ENCODE data around the gene ZDHHC19.
"Not testable (repeated sequence)": the region's sequence is repeated elsewhere in the genome, so short reads cannot be mapped to it uniquely, and the experiment has no call there.

ZDHHC19 gene

DNA sequence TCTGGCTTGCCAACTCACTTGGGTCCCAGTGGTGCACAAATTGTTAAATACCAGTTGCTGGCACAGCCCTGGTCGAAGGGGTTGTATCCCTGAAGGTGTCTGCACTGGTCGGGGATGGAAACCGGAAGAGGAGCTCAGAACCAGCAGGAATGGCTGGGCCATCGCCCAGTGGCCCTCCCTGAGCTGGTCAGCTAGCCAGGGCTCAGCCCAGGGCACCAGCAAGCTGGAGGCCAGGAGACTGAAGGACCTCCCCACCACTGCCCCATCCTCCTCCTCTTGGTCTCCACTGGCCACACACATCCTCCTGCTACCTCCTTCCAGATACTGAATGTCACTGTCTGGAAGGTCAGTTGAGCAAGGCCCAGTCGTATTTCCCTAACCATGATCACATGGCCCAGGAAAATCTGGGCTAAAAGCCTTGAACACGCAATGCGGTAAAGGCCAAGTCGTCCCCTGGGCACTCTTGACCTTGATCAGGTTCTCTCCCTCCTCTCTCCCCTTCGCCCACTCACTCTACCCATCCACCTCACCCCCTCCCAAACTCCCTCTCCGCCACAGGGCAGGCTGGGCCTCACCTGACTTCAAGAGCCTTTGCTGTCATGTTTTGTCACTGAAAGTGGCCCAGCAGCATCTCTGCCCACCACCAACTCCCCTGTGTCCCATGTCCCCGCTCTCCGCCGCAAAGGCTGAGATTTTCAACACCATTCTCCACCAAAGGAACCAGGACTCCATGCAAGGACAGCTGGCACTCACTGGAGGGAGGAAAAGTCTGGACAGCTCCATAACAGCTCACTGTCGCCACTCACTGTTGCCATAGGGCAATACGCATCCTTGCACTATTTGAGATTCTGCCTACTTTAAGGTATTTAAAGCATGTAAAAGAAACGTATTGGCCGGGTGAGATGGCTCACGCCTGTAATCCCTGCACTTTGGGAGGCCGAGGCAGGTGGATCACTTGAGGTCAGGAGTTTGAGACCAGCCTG, 12.1 kb downstream of the ZDHHC19 start:
- no peak for DNase-seq

DNA sequence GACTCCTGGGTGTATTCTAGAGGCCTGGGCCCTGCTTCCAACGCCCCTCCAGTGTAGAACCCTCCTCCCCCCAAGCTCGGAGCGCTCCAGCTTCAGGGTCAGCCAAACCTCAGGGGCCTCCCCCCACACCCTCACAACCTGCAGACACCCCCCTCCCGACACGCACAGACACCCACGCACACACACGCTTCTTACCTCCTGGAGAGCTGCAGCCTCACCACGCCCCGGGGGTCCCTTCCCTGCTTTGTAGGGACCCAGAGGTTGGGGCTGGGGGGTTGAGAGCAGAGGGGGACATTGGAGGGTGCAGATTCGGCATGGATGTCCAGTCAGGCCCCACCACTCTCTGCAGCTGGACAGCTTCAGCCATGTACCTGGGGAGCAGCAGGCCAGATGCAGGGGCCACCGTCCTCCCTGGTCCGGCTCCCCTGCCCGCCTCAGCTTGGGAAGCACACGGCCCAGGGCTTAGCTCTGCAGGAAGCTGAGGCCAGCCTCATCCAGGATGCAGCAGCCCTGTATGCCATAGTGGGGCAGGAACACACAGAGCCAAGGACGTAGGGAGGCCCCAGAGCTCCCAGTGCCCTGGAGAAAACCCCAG, 13.0 kb downstream of the ZDHHC19 start:
- DNase-seq, result no peak

- no peak for DNase-seq
These were observed 13.7 kb downstream of the ZDHHC19 start for GRCh38 chr3:196197524-196197923.

DNA sequence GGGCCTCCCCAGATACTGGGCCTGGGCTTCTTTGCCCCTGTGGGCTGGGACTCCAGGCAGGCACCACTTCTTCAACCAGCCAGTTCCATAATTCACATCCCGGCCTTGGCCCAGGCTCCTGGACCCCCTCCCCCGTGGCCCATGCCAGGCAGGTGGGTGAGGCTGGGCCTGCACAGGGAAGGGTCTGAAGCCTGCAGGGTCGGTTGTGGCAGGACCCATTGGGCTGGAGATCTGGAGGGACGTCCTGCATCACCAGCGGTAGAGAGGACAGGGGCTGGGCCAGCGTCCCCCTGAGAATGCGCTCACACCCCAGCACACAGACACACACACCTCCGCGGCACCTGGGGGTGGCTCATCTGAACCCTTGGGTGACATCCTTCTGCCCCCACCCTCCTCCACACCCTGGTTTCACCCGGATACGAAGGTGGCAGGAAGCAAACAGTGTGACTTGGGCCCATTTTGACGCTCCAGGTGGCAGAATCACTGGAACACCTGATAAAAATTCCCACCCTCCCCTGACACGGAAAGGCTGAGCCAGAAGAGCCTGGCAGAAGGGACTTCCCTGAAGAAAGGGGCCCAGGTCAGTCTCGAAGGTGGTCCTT, 15.4 kb downstream of the ZDHHC19 start:
- no peak for DNase-seq

GRCh38 chr3:196194542-196194915, 16.7 kb downstream of the ZDHHC19 start:
- DNase-seq, result no peak

GRCh38 chr3:196193736-196194541, 17.3 kb downstream of the ZDHHC19 start:
- DNase-seq, result no peak

DNA sequence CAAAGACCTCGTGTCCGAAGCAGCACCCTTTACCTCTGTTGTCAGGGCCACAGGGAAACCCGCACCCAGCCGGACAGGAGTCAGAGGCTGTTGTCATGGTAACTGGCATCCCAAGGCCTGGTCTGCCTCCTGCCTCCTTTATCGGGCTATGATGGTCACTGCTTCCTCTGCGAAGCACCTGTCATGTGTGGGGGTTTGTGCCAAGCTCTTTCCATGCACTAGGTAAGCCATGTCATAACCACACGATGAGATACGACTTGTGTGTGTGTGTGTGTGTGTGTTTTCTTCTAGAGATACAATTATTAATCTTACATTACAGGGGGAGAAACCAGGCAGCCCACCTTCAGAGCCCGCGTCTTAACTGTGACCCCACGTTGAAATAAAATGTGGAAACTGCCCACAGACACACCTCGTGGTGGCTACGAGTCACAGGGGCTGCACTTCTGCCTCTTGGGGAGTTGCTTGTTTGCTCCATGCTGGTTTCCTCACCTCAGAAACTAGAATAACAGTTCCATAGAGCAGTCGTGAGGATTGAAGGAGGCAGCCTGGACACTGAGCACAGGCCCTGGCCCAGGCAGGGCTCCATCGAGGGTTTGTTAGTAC, 18.0 kb downstream of the ZDHHC19 start:
- DNase-seq, result no peak

DNA sequence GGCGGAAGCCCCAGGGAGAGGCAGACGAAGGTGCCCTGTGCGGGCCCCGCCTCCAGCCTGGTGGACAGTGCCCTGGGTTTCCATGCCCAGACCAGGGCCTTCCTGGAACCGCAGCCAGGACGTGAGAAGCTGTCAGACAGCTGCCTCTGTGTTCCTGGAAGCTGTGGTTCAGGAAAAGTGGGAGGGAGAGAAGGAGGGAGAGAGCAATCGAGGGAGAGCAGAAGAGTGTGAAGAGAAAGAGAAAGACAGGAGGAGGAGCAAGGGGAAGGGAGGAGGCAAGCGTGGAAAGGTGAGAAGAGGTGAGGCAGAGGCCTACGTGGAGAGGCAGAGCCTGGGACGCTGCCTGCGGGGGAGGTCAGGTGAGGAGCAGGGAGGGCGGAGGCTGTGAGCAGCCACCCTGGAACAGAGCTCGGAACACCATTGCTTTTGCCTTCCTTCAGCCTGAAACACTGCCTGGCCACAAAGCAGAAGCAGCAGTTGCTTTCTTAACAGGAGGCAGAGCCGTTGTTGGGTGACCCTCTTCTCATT, 18.6 kb downstream of the ZDHHC19 start:
- DNase-seq, result no peak

DNA sequence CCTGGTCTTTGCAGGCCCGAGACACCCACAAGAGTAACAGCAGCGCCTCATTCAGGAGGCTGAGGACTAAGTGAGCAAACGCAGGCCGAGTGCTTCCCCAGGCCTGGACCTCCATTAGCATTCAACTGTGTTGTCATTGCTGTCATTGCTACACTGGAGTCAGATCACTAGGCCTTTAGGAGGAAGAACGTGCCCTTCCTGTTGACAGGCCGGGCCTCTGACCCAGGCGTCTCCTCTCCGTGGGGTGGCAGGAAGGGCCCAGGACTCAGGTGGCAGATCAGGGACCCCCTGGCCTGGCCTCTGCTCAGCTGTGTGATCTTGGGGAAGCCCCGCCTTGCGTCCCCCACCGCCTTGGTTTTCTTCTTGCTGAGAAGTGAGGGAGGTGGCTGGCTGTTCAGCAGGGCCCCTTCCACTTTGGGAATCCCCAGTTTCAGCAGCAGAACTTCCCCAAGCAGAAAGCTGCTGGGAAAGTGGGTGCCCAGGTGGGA, 19.1 kb downstream of the ZDHHC19 start:
- no peak for DNase-seq

DNA sequence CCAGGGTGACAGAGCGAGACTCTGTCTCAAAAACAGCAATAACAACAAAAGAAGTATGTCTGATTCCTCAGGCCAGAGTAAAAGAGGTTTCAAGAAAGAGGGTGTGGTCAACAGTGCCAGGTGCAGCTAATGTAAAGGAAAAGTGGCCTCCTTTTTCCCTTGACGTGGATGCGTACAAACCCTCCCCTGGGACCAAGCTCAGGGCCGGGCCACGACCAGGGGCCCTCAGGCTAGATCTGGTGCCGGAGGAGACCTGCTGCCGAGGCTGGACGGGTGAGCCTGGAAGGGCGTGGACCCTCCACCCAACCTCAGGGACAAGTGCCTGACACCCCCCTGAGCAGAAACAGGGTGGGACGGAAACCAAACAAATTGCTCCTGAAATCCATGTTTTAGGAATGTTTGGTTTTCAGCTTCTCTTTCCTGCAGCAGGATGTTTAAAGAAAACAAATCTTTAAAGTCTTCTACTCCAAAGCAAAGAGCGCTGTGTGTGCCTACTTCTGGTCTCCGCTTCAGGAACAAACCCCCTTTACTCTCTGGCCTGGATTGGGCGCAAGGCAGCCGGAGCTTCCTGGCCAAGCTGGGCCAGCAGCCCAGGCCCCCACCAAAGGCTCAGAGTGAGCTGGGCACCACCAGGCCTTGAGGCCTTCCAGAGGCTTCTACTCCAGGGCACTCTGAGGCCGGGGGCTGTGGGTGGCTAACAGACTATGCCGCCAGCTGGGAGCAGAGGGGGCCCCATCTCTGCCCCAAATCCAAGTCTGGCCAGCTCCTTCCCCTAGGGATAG, 21.4 kb downstream of the ZDHHC19 start:
- DNase-seq, result no peak

- no peak for DNase-seq
These were observed 24.3 kb downstream of the ZDHHC19 start for GRCh38 chr3:196186651-196187573.

GRCh38 chr3:196184881-196185280, 26.3 kb downstream of the ZDHHC19 start:
- no peak for DNase-seq

- not testable (repeated sequence) for DNase-seq
These were observed 27.1 kb downstream of the ZDHHC19 start for GRCh38 chr3:196184169-196184432.

GRCh38 chr3:196181127-196181546, 30.1 kb downstream of the ZDHHC19 start:
- DNase-seq, result no peak

DNA sequence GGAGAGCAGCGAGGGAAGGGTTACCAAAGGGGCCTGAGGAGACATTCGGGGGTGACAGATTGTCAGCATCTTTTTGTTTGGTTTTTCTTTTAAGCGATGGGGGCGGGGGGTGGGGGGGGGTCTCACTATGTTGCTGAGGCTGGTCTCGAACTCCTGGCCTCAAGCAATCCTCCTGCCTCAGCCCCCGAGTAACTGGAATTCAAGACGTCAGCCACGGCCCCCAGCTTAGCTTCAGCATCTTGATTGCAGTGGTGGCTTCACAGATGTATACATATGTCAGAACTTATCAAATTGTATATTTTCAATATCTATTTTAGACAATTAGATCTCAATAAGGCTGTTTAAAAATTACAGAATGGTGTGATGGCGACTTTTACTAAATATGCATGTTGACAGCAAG, 30.9 kb downstream of the ZDHHC19 start:
- no peak for DNase-seq

GRCh38 chr3:196179380-196180308, 31.6 kb downstream of the ZDHHC19 start:
- peak; percentile 60 to 65 (median 62) for DNase-seq

- no peak for DNase-seq
These were observed 32.2 kb downstream of the ZDHHC19 start for GRCh38 chr3:196178993-196179379.

- DNase-seq, result no peak
These were observed 33.2 kb downstream of the ZDHHC19 start for GRCh38 chr3:196177967-196178366.

DNA sequence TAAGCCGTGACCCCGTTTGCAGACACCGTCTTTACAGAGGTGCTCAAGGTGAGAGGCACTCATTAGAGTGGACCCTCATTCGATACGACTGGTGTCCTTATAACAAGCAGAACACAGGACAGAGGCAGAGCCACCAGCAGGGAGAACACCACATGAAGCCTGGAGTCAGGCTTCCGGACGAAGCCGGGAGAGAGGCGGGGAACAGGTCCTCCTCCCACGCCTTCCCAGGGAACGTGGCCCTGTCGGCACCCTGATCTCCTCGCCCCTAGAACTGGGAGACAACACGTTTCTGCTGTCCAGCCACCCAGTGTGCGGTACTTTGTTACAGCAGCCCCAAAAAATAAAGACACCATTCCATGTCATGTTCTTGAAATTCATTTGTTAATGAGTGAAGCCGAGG, 33.6 kb downstream of the ZDHHC19 start:
- DNase-seq, result no peak
